HepG2 (cell line): Measurements from ENCODE around the gene CDC27. TPM values are rescaled to one million over a fixed set of nuclear protein-coding genes. Genes with fewer than 3 reads are reported as not detected.

Source experiments
- ATAC-seq: fragments of 200-7000 bp; cut with Tn5 transposase; 3 replicates; pipeline ENCODE4 v1.9.1; 2020; ENCODE audit warnings: mild to moderate bottlenecking, moderate library complexity
- BruUV-seq: library from RNA; stranded (reverse); fragments of 400-500 nt; replicated peaks from 2 replicates; lab custom pipeline; 2021; lab: Mats Ljungman, UMichigan
- CTCF ChIA-PET: fragments of 300-600 bp; formaldehyde crosslinking; extraction: SDS; loops from one replicate; lab custom pipeline; 2021; ENCODE audit warnings: low total read pairs, inconsistent platforms, low intra/inter-chr PET ratio; lab: Yijun Ruan, JAX
- POLR2A ChIA-PET: fragments of 350-600 bp; sonication (Branson Sonifier 250); formaldehyde crosslinking; loops from one replicate; lab custom pipeline; 2020; ENCODE audit warnings: antibody characterized with exemption, inconsistent platforms; lab: Yijun Ruan, JAX
- DNase-seq: peaks from one replicate; pipeline ENCODE4 v3.0.0-alpha.2; 2015; ENCODE audit warnings: low spot score
- FAIRE-seq: peaks from 3 replicates; lab custom pipeline; 2011; peaks lifted over from hg19 to GRCh38; lab: Jason Lieb, UNC
- H2AFZ ChIP-seq: one replicate; pipeline ENCODE4 v1.6.1; 2011; ENCODE audit warnings: low read length, inconsistent platforms
- H3K27ac ChIP-seq: fragments of 300-600 bp; 3 replicates; pipeline ENCODE4 v1.8.0; 2011; ENCODE audit warnings: mixed run types, mild to moderate bottlenecking, mixed read lengths, low read length, inconsistent platforms; ENCODE audit not compliant: insufficient read depth; ENCODE audit errors: extremely low read length
- H3K27me3 ChIP-seq, 2 experiments: fragments of 200-600 bp in 1 of 2; 2 replicates in 1 of 2; 3 replicates in 1 of 2; pipeline versions ENCODE4 v1.6.0 to v1.8.0; 2011; ENCODE audit warnings: low read length in 2 of 2, mild to moderate bottlenecking in 2 of 2, moderate library complexity in 2 of 2, inconsistent platforms in 1 of 2; ENCODE audit not compliant: insufficient read depth in 2 of 2, control insufficient read depth in 1 of 2
- H3K36me3 ChIP-seq, 2 experiments: fragments of 200-600 bp in 1 of 2; replicated peaks in 1 of 2; 2 replicates in 1 of 2; 3 replicates in 1 of 2; pipeline versions ENCODE4 v1.5.1 to v1.8.0; 2011; ENCODE audit warnings: low read length in 2 of 2, inconsistent platforms in 1 of 2; ENCODE audit not compliant: insufficient read depth in 2 of 2, control insufficient read depth in 1 of 2
- H3K4me1 ChIP-seq: 2 replicates; pipeline ENCODE4 v1.5.1; 2012; ENCODE audit warnings: low read length, inconsistent platforms; ENCODE audit not compliant: insufficient read depth
- H3K4me2 ChIP-seq: 2 replicates; pipeline ENCODE4 v1.6.0; 2011; ENCODE audit warnings: low read depth, low read length, inconsistent platforms
- H3K4me3 ChIP-seq, 3 experiments: fragments of 200-600 bp in 1 of 3; sonication (generic), shearing (Covaris generic) in 1 of 3; replicated peaks in 1 of 3; 2 replicates each; pipeline ENCODE4 v1.5.1; 2011 to 2016; ENCODE audit warnings: low read length in 3 of 3, inconsistent platforms in 2 of 3, low read depth in 2 of 3, mild to moderate bottlenecking in 2 of 3, control low read depth in 1 of 3, mixed read lengths in 1 of 3; ENCODE audit not compliant: insufficient read depth in 1 of 3
- H3K79me2 ChIP-seq: one replicate; pipeline ENCODE4 v1.6.1; 2011; ENCODE audit warnings: low read length, inconsistent platforms; ENCODE audit not compliant: insufficient read depth
- H3K9ac ChIP-seq: 2 replicates; pipeline ENCODE4 v1.6.0; 2011; ENCODE audit warnings: mild to moderate bottlenecking, low read depth, low read length, inconsistent platforms; ENCODE audit not compliant: insufficient read depth
- H3K9me3 ChIP-seq: 2 replicates; pipeline ENCODE4 v1.5.1; 2012; ENCODE audit warnings: mild to moderate bottlenecking, low read length
- H4K20me1 ChIP-seq: 2 replicates; pipeline ENCODE4 v1.6.0; 2011; ENCODE audit warnings: inconsistent platforms, mild to moderate bottlenecking, low read length, moderate library complexity; ENCODE audit not compliant: insufficient read depth
- BORCS8-MEF2B ChIP-seq: sonication (generic); formaldehyde crosslinking; IDR thresholded peaks from 2 replicates; pipeline ENCODE4 v1.8.0; 2022; ENCODE audit warnings: mild to moderate bottlenecking, missing genetic modification reagents
- EED ChIP-seq: sonication (generic); formaldehyde crosslinking; IDR thresholded peaks from 2 replicates; pipeline ENCODE4 v1.5.0; 2020; ENCODE audit warnings: mild to moderate bottlenecking, missing genetic modification reagents
- HNF4G ChIP-seq, 2 experiments: sonication (generic) in 1 of 2; formaldehyde crosslinking in 1 of 2; IDR thresholded peaks; 2 replicates each; pipeline versions ENCODE4 v1.4.0 to v1.6.1; 2011 to 2020; ENCODE audit warnings: borderline replicate concordance in 2 of 2, low read depth in 2 of 2, mild to moderate bottlenecking in 2 of 2, low read length in 1 of 2, missing genetic modification reagents in 1 of 2, moderate library complexity in 1 of 2
- MLLT10 ChIP-seq: sonication (generic); formaldehyde crosslinking; IDR thresholded peaks from 2 replicates; pipeline ENCODE4 v1.4.0; 2020; ENCODE audit warnings: missing genetic modification reagents
- NR1H2 ChIP-seq: sonication (generic); formaldehyde crosslinking; IDR thresholded peaks from 2 replicates; pipeline ENCODE4 v1.8.1; 2022; ENCODE audit warnings: low read depth, missing genetic modification reagents, borderline replicate concordance
- RFX3 ChIP-seq: IDR thresholded peaks from 2 replicates; pipeline ENCODE4 v1.6.1; 2016; ENCODE audit warnings: missing biosample characterization, missing genetic modification reagents
- SMAD9 ChIP-seq: sonication (generic); formaldehyde crosslinking; IDR thresholded peaks from 2 replicates; pipeline ENCODE4 v1.5.1; 2020; ENCODE audit warnings: mild to moderate bottlenecking, missing genetic modification reagents
- SUZ12 ChIP-seq: fragments of 150-350 bp; IDR thresholded peaks from 2 replicates; pipeline ENCODE4 v1.6.1; 2014; ENCODE audit warnings: low read depth, low read length
- ZNF12 ChIP-seq: sonication (generic); formaldehyde crosslinking; IDR thresholded peaks from 2 replicates; pipeline ENCODE4 v1.5.0; 2020; ENCODE audit warnings: missing genetic modification reagents
- ZNF333 ChIP-seq: sonication (generic); formaldehyde crosslinking; IDR thresholded peaks from 2 replicates; pipeline ENCODE4 v1.4.0; 2020; ENCODE audit warnings: mild to moderate bottlenecking, missing genetic modification reagents, borderline replicate concordance
- ZNF547 ChIP-seq: sonication (generic); formaldehyde crosslinking; IDR thresholded peaks from 2 replicates; pipeline ENCODE4 v1.5.1; 2020; ENCODE audit warnings: mild to moderate bottlenecking, missing genetic modification reagents
- ZNF552 ChIP-seq: sonication (generic); formaldehyde crosslinking; IDR thresholded peaks from 2 replicates; pipeline ENCODE4 v1.9.0; 2022; ENCODE audit warnings: missing genetic modification reagents, mild to moderate bottlenecking, borderline replicate concordance
- ZNF563 ChIP-seq: sonication (generic); formaldehyde crosslinking; IDR thresholded peaks from 2 replicates; pipeline ENCODE4 v1.8.0; 2022; ENCODE audit warnings: mild to moderate bottlenecking, moderate library complexity, missing genetic modification reagents
- ZNF572 ChIP-seq: sonication (generic); formaldehyde crosslinking; IDR thresholded peaks from 2 replicates; pipeline ENCODE4 v1.5.1; 2020; ENCODE audit warnings: mild to moderate bottlenecking, missing genetic modification reagents
- ZNF644 ChIP-seq: IDR thresholded peaks from 2 replicates; pipeline ENCODE4 v1.6.1; 2016; ENCODE audit warnings: low read depth
- ZNF737 ChIP-seq: sonication (generic); formaldehyde crosslinking; IDR thresholded peaks from 2 replicates; pipeline ENCODE4 v1.5.0; 2020; ENCODE audit warnings: missing genetic modification reagents, mild to moderate bottlenecking, borderline replicate concordance
- WGBS: methylation state at CpG from one replicate; pipeline ENCODE4 v1.1.6; 2017; ENCODE audit warnings: low lambda C conversion rate; 5-methylcytosine and 5-hydroxymethylcytosine counted together
- in situ Hi-C: cut with HindIII; loops from 2 replicates; pipeline ENCODE4 v1.10.0; 2017; ENCODE audit warnings: low pct_unique_long_range_greater_than_20kb; ENCODE audit not compliant: extremely low pct_ligation_motif_present
- intact Hi-C: fragments of 100-400 bp; cut with micrococcal nuclease; formaldehyde crosslinking; loops from one replicate; pipeline ENCODE4 v1.10.0; 2022; ENCODE audit not compliant: unreplicated experiment
- polyA plus RNA-seq, 8 experiments: library from polyadenylated mRNA; depleted of rRNA in 3 of 8; stranded (reverse) in 7 of 8; unstranded in 1 of 8; fragments of >200 nt; fragmentation: Illumina TruSeq in 4 of 8; extraction: Trizol in 4 of 8; gene quantifications; 2 replicates each; pipeline versions ENCODE4 v1.2.1 to v1.2.3, GENCODE V29; 2011 to 2016; ENCODE audit warnings: low read depth in 4 of 8, missing spikeins in 1 of 8, mixed read lengths in 1 of 8; ENCODE audit not compliant: insufficient read depth in 1 of 8
- total RNA-seq, 5 experiments: library from RNA; depleted of rRNA; stranded (reverse); fragments of >200 nt; fragmentation: Illumina TruSeq; extraction: Trizol; gene quantifications; 2 replicates each; pipeline ENCODE4 v1.2.3, GENCODE V29; 2016; ENCODE audit warnings: low read depth in 1 of 5
- TF ChIP-seq, protein P1 (sequence below): sonication (generic); formaldehyde crosslinking; IDR thresholded peaks from 2 replicates; pipeline ENCODE4 v1.4.0; 2020; ENCODE audit warnings: mild to moderate bottlenecking, low read depth, missing genetic modification reagents
- TF ChIP-seq, protein P2 (sequence below): sonication (generic); formaldehyde crosslinking; conservative IDR thresholded peaks from 2 replicates; pipeline ENCODE4 v1.8.0; 2022; ENCODE audit warnings: low read depth, missing genetic modification reagents
- TF ChIP-seq, protein P3 (sequence below): sonication (generic); formaldehyde crosslinking; IDR thresholded peaks from 2 replicates; pipeline ENCODE4 v1.8.1; 2023; ENCODE audit warnings: missing genetic modification reagents, inconsistent platforms, borderline replicate concordance
- TF ChIP-seq, protein P4 (sequence below): sonication (generic); formaldehyde crosslinking; IDR thresholded peaks from 2 replicates; pipeline ENCODE4 v1.4.0; 2020; ENCODE audit warnings: missing genetic modification reagents

Gene CDC27
- total and polyA plus RNA-seq, 2 of the 13 experiments (the other 11 are each of a cell fraction or from before 2014, with no cell fraction given): 80.7 to 102 TPM

DNA sequence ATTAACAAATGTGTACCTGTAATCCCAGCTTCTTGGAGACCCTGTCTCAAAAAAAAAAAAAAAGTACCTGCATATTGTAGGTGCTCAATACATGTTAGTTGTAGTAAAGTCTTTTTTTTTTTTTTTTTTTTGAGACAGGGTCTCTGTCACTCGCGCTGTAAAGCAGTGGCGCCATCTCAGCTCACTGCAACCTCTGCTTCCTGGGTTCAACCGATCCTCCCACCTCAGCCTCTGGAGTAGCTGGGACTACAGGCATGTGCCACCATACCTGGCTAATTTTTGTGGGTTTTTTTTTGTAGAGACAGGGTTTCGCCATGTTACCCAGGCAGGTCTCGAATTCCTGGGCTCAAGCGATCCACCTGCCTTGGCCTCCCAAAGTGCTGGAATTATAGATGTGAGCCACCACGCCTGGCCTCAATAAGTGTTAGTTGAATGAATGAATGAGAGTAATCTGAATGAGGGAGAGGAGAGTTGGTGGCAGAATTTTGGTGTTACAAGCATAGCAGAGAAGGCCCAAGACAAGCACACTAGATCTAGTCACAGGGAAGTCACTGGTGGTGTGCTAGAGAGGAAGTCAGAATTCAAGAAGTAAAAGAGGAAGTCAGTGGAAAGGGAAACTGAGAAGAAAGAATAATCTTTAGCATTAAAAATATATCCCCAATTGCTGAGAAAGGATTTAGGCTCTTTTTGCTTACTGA lies 10.7 kb upstream of the CDC27 start:
- ChIA-PET CTCF (no interaction called here), POLR2A (interaction anchor here (1.7 kb wide), 1 partner anchor 19 kb away, joined by 4 read pairs; no protein-coding TSS in a partner anchor)
- Histone ChIP-seq H3K27me3 (peaks cover under 1 to 5% of the 10 kb centered on the region in 2 experiments; a peak in 2 of 5 replicates), H3K9ac (no peak overlapping the region), H2AFZ (no peak overlapping the region), H3K4me1 (0 out of 2 replicates have a peak, but pooled peaks cover 3% of the 10 kb centered on the region), H3K9me3 (no peaks in the 10 kb centered on the region), H3K4me2 (no peak overlapping the region), H3K27ac (no peak overlapping the region), H3K36me3 (no peaks in the 10 kb centered on the region), H3K79me2 (no peaks in the 10 kb centered on the region)
- no peak for FAIRE-seq
- no peak for DNase-seq
- ATAC-seq: no peak
- WGBS: 71% methylated on average over 8 of the region's 8 CpGs
- intact Hi-C loops: no loop called here
- TF ChIP-seq ZNF333 (CRISPR knock-in tag) (no peak), MLLT10 (no peak), ZNF572 (CRISPR knock-in tag) (no peak), SMAD9 (CRISPR knock-in tag) (no peak), ZNF12 (CRISPR knock-in tag) (no peak), SUZ12 (no peak), EED (CRISPR knock-in tag) (no peak), ZNF644 (CRISPR knock-in tag) (no peak), ZNF737 (no peak), HNF4G (IDR thresholded peaks at IDR 0.05; ENCODE audit: borderline replicate concordance, low read depth, low read length) (no peak), HNF4G (CRISPR knock-in tag; IDR thresholded peaks at IDR 0.05; ENCODE audit: borderline replicate concordance, low read depth) (no peak), RFX3 (no peak), ZNF563 (no peak), ZNF547 (CRISPR knock-in tag) (no peak), NR1H2 (CRISPR knock-in tag) (no peak), BORCS8-MEF2B (no peak), ZNF552 (CRISPR knock-in tag) (no peak)
- TF ChIP-seq, protein P1, sequence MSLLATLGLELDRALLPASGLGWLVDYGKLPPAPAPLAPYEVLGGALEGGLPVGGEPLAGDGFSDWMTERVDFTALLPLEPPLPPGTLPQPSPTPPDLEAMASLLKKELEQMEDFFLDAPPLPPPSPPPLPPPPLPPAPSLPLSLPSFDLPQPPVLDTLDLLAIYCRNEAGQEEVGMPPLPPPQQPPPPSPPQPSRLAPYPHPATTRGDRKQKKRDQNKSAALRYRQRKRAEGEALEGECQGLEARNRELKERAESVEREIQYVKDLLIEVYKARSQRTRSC (CRISPR knock-in tag): no peak
- TF ChIP-seq, protein P2, sequence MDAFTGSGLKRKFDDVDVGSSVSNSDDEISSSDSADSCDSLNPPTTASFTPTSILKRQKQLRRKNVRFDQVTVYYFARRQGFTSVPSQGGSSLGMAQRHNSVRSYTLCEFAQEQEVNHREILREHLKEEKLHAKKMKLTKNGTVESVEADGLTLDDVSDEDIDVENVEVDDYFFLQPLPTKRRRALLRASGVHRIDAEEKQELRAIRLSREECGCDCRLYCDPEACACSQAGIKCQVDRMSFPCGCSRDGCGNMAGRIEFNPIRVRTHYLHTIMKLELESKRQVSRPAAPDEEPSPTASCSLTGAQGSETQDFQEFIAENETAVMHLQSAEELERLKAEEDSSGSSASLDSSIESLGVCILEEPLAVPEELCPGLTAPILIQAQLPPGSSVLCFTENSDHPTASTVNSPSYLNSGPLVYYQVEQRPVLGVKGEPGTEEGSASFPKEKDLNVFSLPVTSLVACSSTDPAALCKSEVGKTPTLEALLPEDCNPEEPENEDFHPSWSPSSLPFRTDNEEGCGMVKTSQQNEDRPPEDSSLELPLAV: no peak
- TF ChIP-seq, protein P3, sequence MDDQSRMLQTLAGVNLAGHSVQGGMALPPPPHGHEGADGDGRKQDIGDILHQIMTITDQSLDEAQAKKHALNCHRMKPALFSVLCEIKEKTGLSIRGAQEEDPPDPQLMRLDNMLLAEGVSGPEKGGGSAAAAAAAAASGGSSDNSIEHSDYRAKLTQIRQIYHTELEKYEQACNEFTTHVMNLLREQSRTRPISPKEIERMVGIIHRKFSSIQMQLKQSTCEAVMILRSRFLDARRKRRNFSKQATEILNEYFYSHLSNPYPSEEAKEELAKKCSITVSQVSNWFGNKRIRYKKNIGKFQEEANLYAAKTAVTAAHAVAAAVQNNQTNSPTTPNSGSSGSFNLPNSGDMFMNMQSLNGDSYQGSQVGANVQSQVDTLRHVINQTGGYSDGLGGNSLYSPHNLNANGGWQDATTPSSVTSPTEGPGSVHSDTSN (CRISPR knock-in tag): no peak
- TF ChIP-seq, protein P4, sequence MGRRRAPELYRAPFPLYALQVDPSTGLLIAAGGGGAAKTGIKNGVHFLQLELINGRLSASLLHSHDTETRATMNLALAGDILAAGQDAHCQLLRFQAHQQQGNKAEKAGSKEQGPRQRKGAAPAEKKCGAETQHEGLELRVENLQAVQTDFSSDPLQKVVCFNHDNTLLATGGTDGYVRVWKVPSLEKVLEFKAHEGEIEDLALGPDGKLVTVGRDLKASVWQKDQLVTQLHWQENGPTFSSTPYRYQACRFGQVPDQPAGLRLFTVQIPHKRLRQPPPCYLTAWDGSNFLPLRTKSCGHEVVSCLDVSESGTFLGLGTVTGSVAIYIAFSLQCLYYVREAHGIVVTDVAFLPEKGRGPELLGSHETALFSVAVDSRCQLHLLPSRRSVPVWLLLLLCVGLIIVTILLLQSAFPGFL (CRISPR knock-in tag): no peak
- TF ChIP-seq, all 625 proteins: peak for 0
- no peaks in the 10 kb centered on the region for H4K20me1 ChIP-seq
- no TSS peak for BruUV-seq
- H3K4me3 ChIP-seq: no peak overlapping the region
- in situ Hi-C loops: no loop called here
